HT-29 (cell line): Measurements from ENCODE around the gene IDI1. TPM values are rescaled to one million over a fixed set of nuclear protein-coding genes. Genes with fewer than 3 reads are reported as not detected.
"Not testable (repeated sequence)": the region's sequence is repeated elsewhere in the genome, so short reads cannot be mapped to it uniquely, and the experiment has no call there.

Experiments
- DNase-seq: peaks from one replicate; pipeline ENCODE4 v3.0.0-alpha.2; 2015; ENCODE audit warnings: low spot score
- total RNA-seq: library from RNA; depleted of rRNA; stranded (reverse); fragments of >200 nt; shearing (Covaris generic); gene quantifications from 2 replicates; pipeline ENCODE4 v1.2.3, GENCODE V29; 2014

IDI1 gene
- total RNA-seq, 1 experiment from 2014 or later = 66.9 TPM

GRCh38 chr10:1063232-1063865, 14.4 kb upstream of the IDI1 start:
- no peak for DNase-seq

DNA sequence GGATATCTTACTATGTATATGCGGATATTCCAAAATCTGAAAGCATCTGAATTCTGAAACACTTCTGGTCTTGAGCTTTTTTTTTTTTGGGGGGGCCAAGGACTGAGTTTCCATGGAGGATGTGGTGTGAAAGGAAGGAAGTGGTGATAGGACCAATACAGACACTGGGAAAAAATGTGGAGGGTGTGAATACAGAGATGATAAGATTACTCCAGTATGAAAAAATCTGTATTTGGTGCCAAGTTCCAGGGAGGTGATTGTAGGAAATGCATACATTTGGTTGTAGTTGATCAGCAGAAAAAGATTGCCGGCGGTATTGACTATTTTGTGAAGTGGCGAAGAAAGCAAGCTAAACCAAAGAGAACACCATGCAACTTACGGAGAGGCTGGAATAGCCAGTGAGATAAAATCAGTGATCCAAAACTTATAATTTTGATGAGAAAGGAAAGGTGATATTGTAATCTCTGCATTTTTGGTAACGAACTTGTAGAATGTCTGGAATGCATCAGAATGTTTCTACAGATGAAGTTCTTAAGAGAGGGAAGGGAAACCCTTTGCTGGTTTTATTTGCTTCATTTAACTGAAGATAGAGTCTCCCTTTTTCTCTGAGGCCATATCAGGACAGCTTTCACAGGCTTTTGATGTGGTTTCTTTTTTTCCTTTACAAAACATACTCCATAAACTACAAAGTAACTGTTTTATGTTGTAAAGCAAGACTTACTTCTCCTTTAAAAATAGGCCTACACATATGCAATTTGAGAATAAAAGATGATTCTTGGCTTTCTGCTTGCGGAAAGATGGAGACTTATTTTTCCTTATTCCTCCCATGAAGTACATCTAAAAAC, 13.2 kb upstream of the IDI1 start:
- no peak for DNase-seq

GRCh38 chr10:1059902-1060301, 11.0 kb upstream of the IDI1 start:
- DNase-seq = no peak

DNA sequence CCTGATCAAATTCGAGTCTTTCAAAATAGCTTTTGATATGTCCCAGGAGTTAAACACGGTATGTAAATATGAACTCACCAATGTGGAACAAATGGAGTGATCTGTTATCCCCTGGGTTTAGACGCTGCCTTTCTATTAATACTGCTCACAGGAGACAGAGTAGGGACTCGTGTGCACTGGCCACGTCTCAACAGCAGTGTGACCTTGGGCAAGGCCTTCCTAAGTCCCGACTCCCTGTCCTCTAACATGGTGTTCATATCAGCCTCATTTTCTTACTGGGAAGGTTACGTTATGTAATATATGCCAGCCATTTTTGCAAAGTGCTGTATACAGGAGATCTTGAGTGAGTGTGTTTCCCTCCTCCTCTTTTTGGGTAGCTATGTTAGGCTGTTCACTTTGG, 9.1 kb upstream of the IDI1 start:
- no peak for DNase-seq

- no peak for DNase-seq
These were observed 8.3 kb upstream of the IDI1 start for GRCh38 chr10:1057106-1057657.

- peak; percentile 77 for DNase-seq
These were observed 7.6 kb upstream of the IDI1 start, which contains the start of gene WDR37 for GRCh38 chr10:1056326-1057105. Gene WDR37, plus strand, starts transcription at chr10:1056385. Its CDS starts 15,771 bp downstream, at chr10:1072156.

DNA sequence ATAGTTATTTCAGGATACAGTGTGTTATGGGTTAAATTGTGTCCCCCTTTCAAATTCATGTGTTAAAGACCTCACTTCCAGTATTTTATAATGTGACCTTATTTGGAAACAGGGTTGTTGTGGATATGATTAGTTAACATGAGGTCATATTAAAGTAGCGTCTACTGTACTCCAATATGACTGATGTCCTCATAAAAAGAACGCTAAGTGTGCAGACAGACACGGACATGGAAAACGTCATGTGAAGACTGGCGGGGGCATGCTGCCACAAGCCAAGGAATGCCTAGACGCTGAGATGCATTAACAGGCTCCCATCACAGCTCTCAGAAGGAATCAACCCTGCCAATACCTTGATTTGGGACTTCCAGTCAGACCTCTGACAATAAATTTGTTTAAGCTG, 5.8 kb upstream of the IDI1 start:
- DNase-seq = no peak

DNA sequence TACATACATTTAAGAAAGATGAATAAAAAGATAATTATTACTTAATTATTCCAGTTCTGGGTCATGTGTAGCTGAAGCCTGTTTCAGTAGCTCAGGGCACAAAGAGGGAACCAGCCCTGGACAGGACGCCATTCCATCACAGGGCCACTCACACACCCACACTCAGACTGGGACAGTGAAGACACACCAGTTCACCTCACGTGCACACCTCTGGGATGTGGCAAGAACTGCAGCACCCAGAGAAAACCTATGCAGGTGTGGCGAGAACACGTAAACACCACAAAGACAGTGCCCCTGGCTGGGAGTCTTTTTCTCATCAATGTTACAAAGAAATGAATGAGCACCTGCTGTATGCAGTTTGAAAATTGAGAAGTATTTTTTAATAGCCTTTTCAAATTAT, 1.6 kb upstream of the IDI1 start:
- peak; percentile 70 for DNase-seq

DNA sequence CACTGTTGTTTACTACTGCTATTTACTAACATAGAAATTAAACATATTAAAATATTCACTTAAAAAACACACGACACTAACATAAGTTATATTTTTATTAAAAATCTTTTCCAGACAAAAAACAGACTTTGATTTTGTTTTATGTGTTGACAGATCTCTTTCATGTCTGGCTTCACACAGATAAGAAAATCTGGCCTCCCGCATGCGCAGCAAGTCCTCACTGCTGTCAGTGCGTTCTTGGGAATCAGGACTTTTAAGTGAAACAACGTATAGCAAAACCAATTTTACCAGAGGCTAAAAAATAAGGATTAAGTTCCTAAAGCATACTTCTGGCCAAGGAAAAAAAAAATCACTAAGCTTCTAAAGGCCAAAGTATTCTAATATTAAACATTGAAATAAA, 1.2 kb upstream of the IDI1 start:
- peak; percentile 57 for DNase-seq

DNA sequence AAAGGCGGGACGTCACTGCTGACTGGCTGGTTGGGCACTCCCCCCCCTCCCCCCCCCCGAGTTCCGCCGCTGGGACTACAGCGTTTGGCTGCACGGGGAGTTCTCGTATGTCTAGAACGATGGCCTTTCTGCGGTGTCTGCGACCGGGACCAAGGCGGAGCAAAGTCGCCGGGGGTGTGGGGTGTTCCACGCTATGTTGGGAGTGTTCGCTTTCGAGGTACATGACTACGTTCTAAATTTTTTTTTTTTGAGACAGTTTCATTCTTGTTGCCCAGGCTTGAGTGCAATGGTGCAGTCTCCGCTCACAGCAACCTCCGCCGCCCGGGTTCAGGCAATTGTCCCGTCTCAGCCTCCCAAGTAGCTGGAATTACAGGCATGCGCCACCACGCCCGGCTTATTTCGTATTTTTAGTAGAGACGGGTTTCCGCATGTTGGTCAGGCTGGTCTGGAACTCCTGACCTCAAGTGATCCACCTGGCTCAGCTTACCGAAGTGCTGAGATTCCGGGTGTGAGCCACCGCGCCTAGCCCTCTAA, 573 bp upstream of the IDI1 start:
- no peak for DNase-seq

- DNase-seq = peak; percentile 36
These were observed 579 bp downstream of the IDI1 start for GRCh38 chr10:1048349-1048731.

- no peak for DNase-seq
These were observed 982 bp downstream of the IDI1 start for GRCh38 chr10:1047937-1048336.

GRCh38 chr10:1045415-1045814, 3.5 kb downstream of the IDI1 start:
- no peak for DNase-seq

GRCh38 chr10:1044964-1045363, 4.0 kb downstream of the IDI1 start:
- DNase-seq = no peak

GRCh38 chr10:1044146-1044545, 4.8 kb downstream of the IDI1 start:
- DNase-seq = no peak

- DNase-seq = no peak
These were observed 5.4 kb downstream of the IDI1 start for GRCh38 chr10:1043532-1043995.

- DNase-seq = no peak
These were observed 7.4 kb downstream of the IDI1 start for GRCh38 chr10:1041514-1041913.

DNA sequence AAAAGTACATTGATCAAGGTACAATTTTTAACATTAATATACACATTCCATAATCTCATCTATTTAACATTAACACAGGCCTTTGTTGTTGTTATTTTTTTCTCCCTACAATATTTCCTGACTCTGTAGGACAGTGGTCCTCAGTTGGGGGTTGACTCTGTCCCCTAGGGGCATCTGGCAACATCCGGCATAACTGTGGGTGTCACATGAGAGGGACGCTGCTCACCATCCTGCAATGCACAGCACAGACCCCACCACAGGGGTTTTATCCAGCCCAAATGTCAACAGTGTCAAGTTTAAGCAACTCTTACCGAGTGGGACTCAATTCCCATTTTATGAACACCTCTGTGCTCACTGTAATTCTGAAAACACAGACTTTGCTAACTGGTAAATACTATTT, 8.8 kb downstream of the IDI1 start:
- no peak for DNase-seq

DNA sequence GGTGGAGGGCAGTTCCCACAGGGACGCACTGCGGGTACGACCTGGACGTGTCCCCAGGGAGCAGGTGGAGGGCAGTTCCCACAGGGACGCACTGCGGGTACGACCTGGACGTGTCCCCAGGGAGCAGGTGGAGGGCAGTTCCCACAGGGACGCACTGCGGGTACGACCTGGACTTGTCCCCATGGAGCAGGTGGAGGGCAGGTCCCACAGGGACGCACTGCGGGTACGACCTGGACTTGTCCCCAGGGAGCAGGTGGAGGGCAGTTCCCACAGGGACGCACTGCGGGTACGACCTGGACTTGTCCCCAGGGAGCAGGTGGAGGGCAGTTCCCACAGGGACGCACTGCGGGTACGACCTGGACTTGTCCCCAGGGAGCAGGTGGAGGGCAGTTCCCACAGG, 10.2 kb downstream of the IDI1 start:
- not testable (repeated sequence) for DNase-seq

DNA sequence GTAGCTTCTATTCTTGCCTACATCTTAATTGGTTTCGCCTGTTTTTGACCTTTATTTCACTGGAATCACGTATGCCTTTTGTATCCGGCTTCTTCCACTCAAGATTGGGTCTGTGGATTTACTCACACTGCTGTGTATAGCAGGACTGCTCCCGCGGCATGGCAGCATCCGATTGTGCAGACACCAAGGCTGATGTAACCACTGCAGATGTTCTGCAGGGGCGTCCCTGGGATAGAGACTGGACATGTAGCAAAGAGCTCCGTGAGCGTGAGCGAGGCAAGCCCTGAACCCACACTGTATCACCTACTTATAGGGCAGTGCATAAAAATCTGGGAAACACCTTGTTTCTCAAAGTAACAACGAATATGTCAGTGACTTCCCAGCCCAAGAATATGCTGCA, 11.8 kb downstream of the IDI1 start:
- no peak for DNase-seq

DNA sequence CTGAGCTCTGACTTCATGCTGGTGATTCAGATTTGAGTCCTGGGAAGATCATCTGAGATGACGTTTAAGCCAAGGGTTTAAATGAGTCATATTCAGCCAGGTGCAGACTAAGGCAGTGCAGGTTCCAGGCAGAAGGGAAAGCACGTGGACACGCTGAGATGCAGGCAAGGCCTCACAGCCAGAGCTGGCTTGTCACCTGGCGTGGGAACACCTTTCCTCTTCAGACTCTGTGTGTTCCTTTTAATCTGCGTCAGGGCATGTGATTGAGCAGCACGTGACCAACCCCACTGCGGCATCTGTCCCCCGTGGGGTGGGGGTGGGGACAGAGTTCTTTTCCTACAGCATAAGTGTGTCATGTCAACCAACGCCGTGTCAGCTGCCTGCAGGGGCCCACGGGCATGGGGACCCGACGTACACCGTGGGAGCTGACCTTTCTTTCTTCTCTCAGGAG, 12.6 kb downstream of the IDI1 start:
- peak; percentile 19 for DNase-seq

GRCh38 chr10:1035201-1035600, 13.7 kb downstream of the IDI1 start:
- no peak for DNase-seq
